HG03108 (cell line): ENCODE data around the gene ACBD7.

Experiments
- ATAC-seq: cut with Tn5 transposase; IDR thresholded peaks from one replicate; pipeline ENCODE4 v1.9.1; 2021; ENCODE audit warnings: moderate library complexity; ENCODE audit not compliant: unreplicated experiment

ACBD7 gene

GRCh38 chr10:15092855-15093408, 4.4 kb upstream of the ACBD7 start:
- ATAC-seq, result no peak

DNA sequence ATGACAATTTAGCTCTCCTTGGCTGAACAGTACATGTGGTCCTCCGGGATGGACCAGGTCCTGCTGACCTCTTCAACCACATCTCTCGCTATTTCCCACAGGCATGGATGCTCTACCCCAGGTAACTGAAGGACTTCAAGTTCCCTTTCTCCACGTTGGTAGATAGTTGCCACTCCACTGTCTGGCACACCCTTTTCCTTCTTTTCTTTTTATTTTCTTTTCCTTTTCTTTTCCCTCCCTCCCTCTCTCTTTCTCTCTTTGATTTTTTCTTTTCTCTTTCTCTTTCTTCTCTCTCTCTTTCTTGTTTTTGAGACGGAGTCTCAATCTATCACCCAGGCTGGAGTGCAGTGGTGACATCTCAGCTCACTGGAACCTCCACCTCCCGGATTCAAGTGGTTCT, 2.8 kb upstream of the ACBD7 start:
- no peak for ATAC-seq

- no peak for ATAC-seq
Measured at GRCh38 chr10:15084502-15084922, 4.1 kb downstream of the ACBD7 start.

DNA sequence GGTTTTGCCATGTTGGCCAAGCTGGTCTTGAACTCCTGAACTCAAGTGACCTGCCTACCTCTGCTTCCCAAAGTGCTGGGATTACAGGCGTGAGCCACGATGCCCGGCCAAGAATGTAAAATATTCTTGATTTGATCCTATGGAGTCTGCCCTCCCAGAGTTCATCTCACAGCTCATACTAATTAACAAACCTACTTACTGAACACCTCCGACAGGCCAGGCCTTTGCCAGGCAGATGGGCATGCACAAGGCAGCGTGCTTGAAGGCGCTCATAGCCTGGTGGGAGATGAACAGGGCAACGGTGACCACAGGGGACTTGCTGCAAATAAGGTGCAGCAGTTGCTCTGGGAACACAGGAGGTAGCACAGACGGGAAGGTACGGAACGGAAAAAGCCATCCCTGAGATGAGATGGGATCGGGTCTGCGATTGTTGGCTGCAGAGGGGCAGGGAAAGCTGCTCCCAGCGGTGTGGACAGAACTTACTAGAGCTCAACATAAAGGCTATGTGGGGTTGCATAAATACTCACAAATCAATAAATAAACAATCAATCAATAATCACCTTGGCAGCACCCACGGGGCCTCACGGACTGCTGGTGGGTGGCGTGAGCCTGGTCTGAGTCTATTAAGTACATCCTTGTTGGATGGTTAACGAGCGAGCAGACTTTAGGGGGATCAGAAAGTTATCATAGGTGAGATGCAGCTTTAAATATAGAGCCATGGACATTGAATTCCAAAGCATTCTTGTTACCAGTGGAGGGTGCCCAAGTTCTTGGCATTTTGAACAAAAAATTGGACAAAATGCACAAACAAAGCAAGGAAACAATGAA, 4.7 kb downstream of the ACBD7 start:
- no peak for ATAC-seq

- no peak for ATAC-seq
Measured at GRCh38 chr10:15075421-15075820, 13.2 kb downstream of the ACBD7 start.

- ATAC-seq, result no peak
Measured at GRCh38 chr10:15072358-15072757, 16.2 kb downstream of the ACBD7 start.

- ATAC-seq, result no peak
Measured at GRCh38 chr10:15069230-15069629, 19.3 kb downstream of the ACBD7 start.

DNA sequence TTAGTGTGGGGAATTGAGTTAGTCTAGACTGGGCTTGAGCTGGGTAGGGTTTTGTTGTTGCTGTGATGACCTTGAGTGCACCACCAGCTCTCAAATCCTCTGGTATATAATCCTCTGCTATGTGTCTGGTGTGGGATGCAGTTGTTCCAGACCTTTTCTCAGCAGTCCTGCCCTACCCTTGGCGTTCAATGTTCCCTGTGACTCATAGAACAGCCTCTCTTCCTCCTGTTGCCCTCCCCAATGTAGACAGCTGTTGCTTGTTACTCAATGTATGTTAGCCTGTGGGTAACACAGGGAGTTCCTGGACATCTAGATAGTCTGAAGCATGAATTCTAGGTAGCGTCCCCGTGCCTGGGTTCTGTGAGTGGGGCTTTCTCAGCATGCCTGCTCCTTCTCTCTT, 19.8 kb downstream of the ACBD7 start:
- ATAC-seq, result no peak

- ATAC-seq, result no peak
Measured at GRCh38 chr10:15067154-15067553, 21.4 kb downstream of the ACBD7 start.

GRCh38 chr10:15060638-15061037, 27.9 kb downstream of the ACBD7 start:
- no peak for ATAC-seq

DNA sequence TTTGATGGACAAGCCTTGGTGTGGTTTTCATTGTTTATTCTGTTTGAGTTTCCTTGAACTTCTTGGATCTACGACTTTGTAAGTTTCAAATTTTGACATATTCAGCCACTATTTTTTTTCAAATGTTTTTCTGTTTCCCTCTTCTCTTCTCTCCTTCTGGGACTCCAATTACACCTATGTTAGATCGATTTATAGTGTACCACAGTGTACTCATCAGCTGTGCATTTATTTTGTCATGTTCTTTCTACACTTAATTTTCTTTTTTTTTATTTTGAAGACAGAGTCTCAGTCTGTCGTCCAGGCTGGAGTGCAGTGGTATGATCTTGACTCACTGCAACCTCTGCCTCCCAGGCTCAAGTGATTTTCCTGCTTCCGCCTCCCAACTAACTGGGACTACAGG, 28.7 kb downstream of the ACBD7 start:
- ATAC-seq, result no peak

DNA sequence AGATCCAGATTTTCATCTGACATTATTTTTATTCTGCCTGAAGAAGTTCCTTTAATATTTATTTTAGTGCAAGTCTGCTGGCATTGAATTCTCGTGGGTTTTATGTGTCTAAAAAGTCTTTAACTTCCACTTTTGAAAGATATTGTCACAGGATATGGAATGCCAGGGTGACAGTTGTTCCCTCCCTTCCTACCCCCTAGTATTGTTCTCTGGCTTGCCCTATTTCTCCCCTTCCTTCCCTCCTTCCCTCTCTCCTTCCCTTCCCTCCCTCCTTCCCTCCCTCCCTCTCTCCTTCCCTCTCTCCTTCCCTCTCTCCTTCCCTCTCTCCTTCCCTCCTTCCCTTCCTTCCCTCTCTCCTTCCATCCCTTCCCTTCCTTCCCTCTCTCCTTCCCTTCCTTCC, 29.9 kb downstream of the ACBD7 start:
- no peak for ATAC-seq

DNA sequence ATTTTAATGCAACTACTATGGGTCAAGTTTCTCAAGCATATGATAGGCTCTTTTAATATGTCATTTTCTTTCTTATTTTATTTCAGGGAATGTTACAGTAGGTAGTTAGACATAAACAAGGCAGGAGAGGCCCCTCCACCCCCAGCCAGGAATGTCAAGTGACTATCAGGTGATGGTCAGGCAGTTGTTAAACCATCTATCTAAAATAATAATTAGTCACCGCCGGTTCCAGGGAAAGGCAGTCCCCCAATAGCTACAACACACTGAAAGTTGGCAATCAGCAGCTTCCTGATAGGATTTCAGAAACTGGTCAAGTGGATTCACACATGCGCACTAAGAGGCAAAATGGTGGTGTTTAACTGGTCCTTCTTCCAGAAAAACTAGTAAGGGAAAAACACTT, 35.5 kb downstream of the ACBD7 start:
- no peak for ATAC-seq

DNA sequence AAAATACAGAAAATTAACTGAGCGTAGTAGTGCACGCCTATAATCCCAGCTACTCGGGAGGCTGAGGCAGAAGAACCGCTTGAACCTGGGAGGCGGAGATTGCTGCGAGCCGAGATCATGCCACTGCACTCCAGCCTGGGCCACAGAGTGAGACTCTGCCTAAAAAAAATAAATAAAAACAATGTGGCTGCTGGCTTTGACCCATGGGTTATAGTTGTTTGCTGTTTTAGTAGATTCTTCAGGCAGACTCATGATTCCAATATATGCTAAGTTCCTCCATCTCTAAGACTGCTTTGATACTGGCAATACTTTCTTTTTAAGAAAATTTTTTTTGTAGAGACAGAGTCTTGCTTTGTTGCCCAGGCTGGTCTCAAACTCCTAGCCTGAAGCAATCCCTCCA, 36.5 kb downstream of the ACBD7 start:
- ATAC-seq, result no peak

- ATAC-seq, result no peak
Measured at GRCh38 chr10:15049533-15049932, 39.0 kb downstream of the ACBD7 start.

DNA sequence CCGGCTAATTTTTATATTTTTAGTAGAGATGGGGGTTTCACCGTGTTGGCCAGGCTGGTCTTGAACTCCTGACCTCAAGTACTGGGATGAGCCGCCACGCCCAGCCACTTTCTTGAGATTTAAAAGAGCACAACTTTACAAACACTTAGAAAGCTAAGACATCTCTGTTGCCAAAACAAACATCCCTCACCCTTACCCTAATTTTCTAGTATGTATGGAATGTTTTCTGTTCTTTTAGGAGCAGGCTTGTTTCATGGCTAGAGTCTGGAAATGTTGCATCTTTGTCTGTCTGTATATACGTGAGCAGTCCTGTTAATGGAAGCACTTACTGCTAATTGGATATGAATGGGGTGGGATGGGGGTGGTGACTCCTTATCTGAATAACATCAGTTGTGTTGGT, 42.0 kb downstream of the ACBD7 start:
- ATAC-seq, result no peak

- no peak for ATAC-seq
Measured at GRCh38 chr10:15045380-15045779, 43.2 kb downstream of the ACBD7 start.

- ATAC-seq, result no peak
Measured at GRCh38 chr10:15043674-15044073, 44.9 kb downstream of the ACBD7 start, which contains the start of gene OLAH. Gene OLAH (plus strand): TSS chr10:15043943. CDS start chr10:15047289, 3,346 bp downstream.

DNA sequence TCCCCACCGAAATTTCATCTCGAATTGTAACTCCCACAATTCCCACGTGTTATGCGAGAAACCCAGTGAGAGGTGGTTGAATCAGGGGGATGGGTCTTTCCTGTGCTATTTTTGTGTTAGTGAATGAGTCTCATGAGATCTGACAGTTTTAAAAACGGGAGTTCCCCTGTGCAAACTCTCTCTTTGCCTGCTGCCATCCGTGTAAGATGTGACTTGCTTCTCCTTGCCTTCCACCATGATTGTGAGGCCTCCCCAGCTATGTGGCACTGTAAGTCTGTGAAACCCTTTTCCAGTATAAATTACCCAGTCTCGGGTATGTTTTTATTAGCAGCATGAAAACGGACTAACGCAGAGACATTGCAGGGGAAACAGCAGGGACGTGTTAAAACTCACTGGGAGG, 50.2 kb downstream of the ACBD7 start:
- ATAC-seq, result no peak

DNA sequence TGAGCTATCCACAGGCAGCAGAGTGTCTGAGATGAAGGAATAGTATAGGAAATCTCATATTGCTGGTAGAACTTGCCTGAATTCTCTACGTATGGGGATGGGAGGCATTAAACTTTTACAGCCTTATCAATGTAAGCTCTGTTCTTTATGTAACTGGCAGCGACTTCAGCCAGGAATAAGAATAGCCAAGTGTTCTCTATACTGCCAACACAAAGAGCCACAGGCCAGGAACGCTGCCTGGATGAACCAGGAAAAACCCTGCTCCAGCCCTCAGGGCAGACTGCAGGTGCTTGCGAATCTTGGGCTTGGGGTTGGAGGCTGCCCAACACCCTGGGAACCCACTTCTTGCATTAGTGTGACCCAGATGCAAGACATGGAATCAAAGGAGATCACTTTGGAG, 50.9 kb downstream of the ACBD7 start:
- ATAC-seq, result no peak

- ATAC-seq, result no peak
Measured at GRCh38 chr10:15035385-15036301, 52.9 kb downstream of the ACBD7 start.

DNA sequence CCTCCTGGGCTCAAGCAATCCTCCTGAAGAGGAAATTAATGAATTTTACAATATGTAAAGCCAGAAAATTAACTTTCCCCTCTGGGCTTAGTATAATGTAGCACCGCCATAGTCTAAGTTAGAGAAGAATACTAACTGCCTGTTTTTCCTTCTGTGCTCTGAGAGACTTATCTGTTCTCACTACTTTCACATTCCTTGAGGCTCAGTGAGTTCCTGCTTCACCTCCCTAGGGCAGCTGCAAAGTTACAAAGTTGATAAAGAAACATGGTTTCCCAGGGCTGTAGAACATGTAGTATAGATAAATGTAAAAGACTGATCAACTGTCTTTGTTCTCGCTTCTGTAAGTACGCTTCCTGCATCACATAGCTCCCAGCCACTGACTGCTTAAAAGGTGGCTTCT, 60.8 kb downstream of the ACBD7 start:
- no peak for ATAC-seq
